HG03095 (cell line): ENCODE data around the gene ETV1.
"Not testable (repeated sequence)": the region's sequence is repeated elsewhere in the genome, so short reads cannot be mapped to it uniquely, and the experiment has no call there.

Experiments used
- ATAC-seq: cut with Tn5 transposase; IDR thresholded peaks from one replicate; pipeline ENCODE4 v1.9.1; 2021; ENCODE audit warnings: moderate library complexity; ENCODE audit not compliant: unreplicated experiment

ETV1 gene

GRCh38 chr7:13933536-13933935 is 55.9 kb downstream of the ETV1 start:
- no peak for ATAC-seq

- ATAC-seq, result no peak
Observed at GRCh38 chr7:13933091-13933490, 56.4 kb downstream of the ETV1 start.

GRCh38 chr7:13932131-13932530 is 57.3 kb downstream of the ETV1 start:
- no peak for ATAC-seq

- no peak for ATAC-seq
Observed at GRCh38 chr7:13921062-13921461, 68.4 kb downstream of the ETV1 start.

- no peak for ATAC-seq
Observed at GRCh38 chr7:13920053-13920697, 69.3 kb downstream of the ETV1 start.

GRCh38 chr7:13918333-13918732 is 71.1 kb downstream of the ETV1 start:
- not testable (repeated sequence) for ATAC-seq

- not testable (repeated sequence) for ATAC-seq
Observed at GRCh38 chr7:13917103-13917502, 72.4 kb downstream of the ETV1 start.

GRCh38 chr7:13915891-13916290 is 73.6 kb downstream of the ETV1 start:
- no peak for ATAC-seq

- ATAC-seq, result no peak
Observed at GRCh38 chr7:13912715-13913278, 76.7 kb downstream of the ETV1 start.

GRCh38 chr7:13911909-13912308 is 77.6 kb downstream of the ETV1 start:
- no peak for ATAC-seq

GRCh38 chr7:13910805-13911551 is 78.5 kb downstream of the ETV1 start:
- ATAC-seq, result no peak

- no peak for ATAC-seq
Observed at GRCh38 chr7:13908667-13909397, 80.6 kb downstream of the ETV1 start.

GRCh38 chr7:13907831-13908230 is 81.6 kb downstream of the ETV1 start:
- no peak for ATAC-seq

GRCh38 chr7:13904689-13905088 is 84.8 kb downstream of the ETV1 start:
- ATAC-seq, result no peak

- no peak for ATAC-seq
Observed at GRCh38 chr7:13904007-13904406, 85.5 kb downstream of the ETV1 start.

- ATAC-seq, result no peak
Observed at GRCh38 chr7:13901577-13901976, 87.9 kb downstream of the ETV1 start.

- no peak for ATAC-seq
Observed at GRCh38 chr7:13898957-13899670, 90.4 kb downstream of the ETV1 start.

GRCh38 chr7:13897819-13898218 is 91.6 kb downstream of the ETV1 start:
- no peak for ATAC-seq

GRCh38 chr7:13894954-13895353 is 94.5 kb downstream of the ETV1 start:
- ATAC-seq, result no peak

- ATAC-seq, result no peak
Observed at GRCh38 chr7:13894377-13894776, 95.1 kb downstream of the ETV1 start.

- ATAC-seq, result no peak
Observed at GRCh38 chr7:13890793-13891192, 98.7 kb downstream of the ETV1 start.
